ENCODE results near the gene GFRA1.
"Not testable (repeated sequence)": the region's sequence is repeated elsewhere in the genome, so short reads cannot be mapped to it uniquely, and the experiment has no call there.

GFRA1 gene

GRCh38 chr10:116082206-116082605 lies 190.8 kb downstream of the GFRA1 start:
- DNase-seq (ENCODE audit: low read depth, low spot score): no peak
- no peak overlapping the region for H3K27ac ChIP-seq

GRCh38 chr10:116080553-116080952 lies 192.5 kb downstream of the GFRA1 start:
- no peak for DNase-seq (ENCODE audit: low read depth, low spot score)
- H3K27ac ChIP-seq: no peak overlapping the region

GRCh38 chr10:116079355-116079754 lies 193.7 kb downstream of the GFRA1 start:
- no peak for DNase-seq (ENCODE audit: low read depth, low spot score)
- H3K27ac ChIP-seq: no peak overlapping the region

- no peak for DNase-seq (ENCODE audit: low read depth, low spot score)
- no peak overlapping the region for H3K27ac ChIP-seq
These were observed 196.4 kb downstream of the GFRA1 start for GRCh38 chr10:116076621-116077020.

GRCh38 chr10:116073510-116073909 lies 199.5 kb downstream of the GFRA1 start:
- no peak overlapping the region for H3K27ac ChIP-seq
- DNase-seq (ENCODE audit: low read depth, low spot score): no peak

GRCh38 chr10:116073001-116073400 lies 200.0 kb downstream of the GFRA1 start:
- no peak for DNase-seq (ENCODE audit: low read depth, low spot score)
- H3K27ac ChIP-seq: no peak overlapping the region

GRCh38 chr10:116071453-116072148 lies 201.4 kb downstream of the GFRA1 start:
- DNase-seq (ENCODE audit: low read depth, low spot score): no peak

GRCh38 chr10:116070743-116071320 lies 202.2 kb downstream of the GFRA1 start:
- DNase-seq (ENCODE audit: low read depth, low spot score): no peak
- H3K27ac ChIP-seq: no peak overlapping the region

More at GRCh38 chr10:116071453-116072148, 201.4 kb downstream of the GFRA1 start:
- no peak overlapping the region for H3K27ac ChIP-seq

GRCh38 chr10:116069856-116070255 lies 203.2 kb downstream of the GFRA1 start:
- no peak for DNase-seq (ENCODE audit: low read depth, low spot score)
- no peak overlapping the region for H3K27ac ChIP-seq

- no peak overlapping the region for H3K27ac ChIP-seq
- DNase-seq (ENCODE audit: low read depth, low spot score): no peak
These were observed 205.2 kb downstream of the GFRA1 start for GRCh38 chr10:116067825-116068224.

- no peak for DNase-seq (ENCODE audit: low read depth, low spot score)
- H3K27ac ChIP-seq: no peak overlapping the region
These were observed 209.9 kb downstream of the GFRA1 start for GRCh38 chr10:116063107-116063506.

GRCh38 chr10:116060864-116061263 lies 212.1 kb downstream of the GFRA1 start:
- DNase-seq (ENCODE audit: low read depth, low spot score): no peak
- no peak overlapping the region for H3K27ac ChIP-seq

- no peak for DNase-seq (ENCODE audit: low read depth, low spot score)
- H3K27ac ChIP-seq: no peak overlapping the region
These were observed 213.7 kb downstream of the GFRA1 start for GRCh38 chr10:116059320-116059719.

GRCh38 chr10:116056445-116057293 lies 216.3 kb downstream of the GFRA1 start:
- no peak for DNase-seq (ENCODE audit: low read depth, low spot score)
- H3K27ac ChIP-seq: no peak overlapping the region

GRCh38 chr10:116055917-116056252 lies 217.1 kb downstream of the GFRA1 start:
- no peak for DNase-seq (ENCODE audit: low read depth, low spot score)
- no peak overlapping the region for H3K27ac ChIP-seq

- no peak for DNase-seq (ENCODE audit: low read depth, low spot score)
- no peak overlapping the region for H3K27ac ChIP-seq
These were observed 217.6 kb downstream of the GFRA1 start for GRCh38 chr10:116055252-116055916.

- no peak overlapping the region for H3K27ac ChIP-seq
- no peak for DNase-seq (ENCODE audit: low read depth, low spot score)
These were observed 219.1 kb downstream of the GFRA1 start for GRCh38 chr10:116053910-116054309.

GRCh38 chr10:116053009-116053730 lies 219.8 kb downstream of the GFRA1 start:
- DNase-seq (ENCODE audit: low read depth, low spot score); H3K27ac ChIP-seq: not testable (repeated sequence)

- not testable (repeated sequence) for DNase-seq (ENCODE audit: low read depth, low spot score); H3K27ac ChIP-seq
These were observed 220.5 kb downstream of the GFRA1 start for GRCh38 chr10:116052522-116052921.

- no peak for DNase-seq (ENCODE audit: low read depth, low spot score)
- no peak overlapping the region for H3K27ac ChIP-seq
These were observed 223.1 kb downstream of the GFRA1 start for GRCh38 chr10:116049974-116050304.
